Heart left ventricle (tissue), 13 donors: Measurements from ENCODE around the gene GALK1.

Source experiments
- CTCF ChIP-seq, 12 donors: fragments of 200-600 bp; sonication (generic) in 4 of 12; IDR thresholded peaks; one replicate each; pipeline versions ENCODE4 v1.5.0 to v1.8.0; 2018 to 2022; ENCODE audit warnings: antibody characterized with exemption in 12 of 12, mild to moderate bottlenecking in 5 of 12
- POLR2A ChIP-seq, 2 donors: fragments of 450-650 bp; IDR thresholded peaks; one replicate each; pipeline ENCODE4 v1.6.1; 2017; ENCODE audit warnings: antibody characterized with exemption in 2 of 2, mild to moderate bottlenecking in 2 of 2, moderate library complexity in 2 of 2
- donor health status: ischemic (EF 13 %, LVEDD 7.1; RV severe dilation, severe dysfunction).
- donor health status: DM: no; HTN: yes; CAD: no.
- donor health status: DM: no; HTN: no; CAD: no.
- donor health status: ischemic (EF 25% LVEDD 6.9; RV normal size, moderate dysfunction).
- donor health status: ischemic (EF 25% LVEDD 5.7; RV mildly dilated, moderate dysfunction).
- donor health status: ischemic (EF 35%, LVEDD 5.7; RV mildly dilated, moderate dysfunction).
- donor health status: nonischemic (EF 11% LVEDD 7.7; RV severe dilation, severe dysfunction).
- donor health status: DM: yes; HTN: yes; CAD: no.
- donor health status: PGD.
- donor health status: ischemic (EF 29% LVEDD 5.4; RV normal size, mild dysfunction).
- donor health status: nonischemic (EF 23%, LVEDD 6.1; RV moderate dilation, normal function).

GRCh38 chr17:75739801-75740200 is 25.2 kb downstream of the GALK1 start:
- TF ChIP-seq POLR2A (IDR thresholded peaks at IDR 0.05) (no peak), CTCF (IDR thresholded peaks at IDR 0.05) (no peak)
